Measurements from ENCODE around the gene GPR35. TPM values are rescaled to one million over a fixed set of nuclear protein-coding genes. Genes with fewer than 3 reads are reported as not detected.
"Not testable (repeated sequence)": the region's sequence is repeated elsewhere in the genome, so short reads cannot be mapped to it uniquely, and the experiment has no call there.

GPR35 gene
- polyA plus RNA-seq, 3 donors from 2014 or later, result 0.89 to 1.6 TPM; not detected in 1

DNA sequence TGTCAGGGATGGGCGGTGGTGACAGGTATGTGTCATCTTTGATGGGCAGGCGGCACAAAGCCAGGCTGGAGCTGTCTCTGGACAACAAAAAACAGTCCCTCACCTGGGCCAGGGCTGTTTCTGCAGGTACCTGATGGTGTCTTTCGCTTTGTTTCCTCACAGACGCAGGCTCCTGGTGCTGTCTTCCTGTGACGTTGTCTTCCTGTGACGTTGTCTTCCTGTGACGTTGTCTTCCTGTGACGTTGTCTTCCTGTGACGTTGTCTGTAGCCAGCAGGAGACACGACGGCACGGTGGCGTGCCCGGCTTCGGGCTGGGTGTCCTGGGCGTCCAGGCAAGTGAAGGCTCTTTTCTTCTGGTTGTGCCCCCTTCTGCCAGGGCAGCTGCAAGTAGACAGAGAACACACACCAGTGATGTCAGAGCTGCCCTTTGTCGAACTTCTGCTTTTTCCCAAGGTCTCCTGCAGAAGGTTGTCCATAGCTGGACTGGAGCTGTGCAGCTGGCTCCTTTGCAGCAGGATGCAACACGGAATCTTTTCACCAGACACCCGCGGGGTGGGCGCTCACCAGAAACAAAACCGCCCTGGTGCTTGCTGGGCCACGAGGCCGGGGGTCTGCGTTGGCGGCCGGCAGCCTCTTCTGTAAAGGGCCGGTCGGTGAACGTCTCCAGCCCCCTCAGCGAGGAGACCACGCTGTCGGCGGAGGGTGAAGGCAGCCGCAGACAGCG is 21.1 kb downstream of the GPR35 start:
- Mint-ChIP-seq H3K4me3 (peak overlapping the region in 3 of 5 donors; percentile 52 to 66 (median 52)), H3K9me3 (no peaks in the 10 kb centered on the region), H3K4me1 (peaks cover 0 to 5% of the 10 kb centered on the region in 2 donors), H3K27me3 (ENCODE audit: low read depth in 3 of 3) (peaks cover 2 to 4% (median 3%) of the 10 kb centered on the region in 3 donors), H3K36me3 (no peaks in the 10 kb centered on the region), H3K27ac (peak overlapping the region; percentile 7 to 89 (median 82))
- peak; percentile 49 to 67 (median 57) for DNase-seq

- Mint-ChIP-seq H3K9me3 (no peaks in the 10 kb centered on the region), H3K27me3 (ENCODE audit: low read depth in 3 of 3) (peaks cover 2 to 3% (median 3%) of the 10 kb centered on the region in 3 donors), H3K27ac (peak overlapping the region in 1 of 6 donors; percentile 53), H3K36me3 (no peaks in the 10 kb centered on the region), H3K4me3 (peak overlapping the region in 1 of 5 donors; percentile 52), H3K4me1 (peaks cover 0 to 5% of the 10 kb centered on the region in 2 donors)
- DNase-seq, result no peak
Measured at GRCh38 chr2:240646900-240647502, 21.7 kb downstream of the GPR35 start.

GRCh38 chr2:240647503-240648154 is 22.3 kb downstream of the GPR35 start:
- Mint-ChIP-seq H3K27ac (peak overlapping the region in 3 of 6 donors; percentile 28 to 53 (median 43)), H3K36me3 (peaks cover 0 to 4% (median 0%) of the 10 kb centered on the region in 3 donors), H3K27me3 (ENCODE audit: low read depth in 3 of 3) (peaks cover 2 to 3% (median 3%) of the 10 kb centered on the region in 3 donors), H3K4me3 (no peak overlapping the region), H3K4me1 (peaks cover 0 to 5% of the 10 kb centered on the region in 2 donors), H3K9me3 (no peaks in the 10 kb centered on the region)
- DNase-seq, result no peak

- Mint-ChIP-seq H3K4me3 (no peak overlapping the region), H3K27me3 (ENCODE audit: low read depth in 3 of 3) (peaks cover 2 to 3% (median 3%) of the 10 kb centered on the region in 3 donors), H3K9me3 (no peaks in the 10 kb centered on the region), H3K27ac (peak overlapping the region in 1 of 6 donors; percentile 16), H3K36me3 (peaks cover 0 to 4% (median 0%) of the 10 kb centered on the region in 3 donors), H3K4me1 (peaks cover 0 to 5% of the 10 kb centered on the region in 2 donors)
- no peak for DNase-seq
Measured at GRCh38 chr2:240648155-240648649, 22.9 kb downstream of the GPR35 start.

DNA sequence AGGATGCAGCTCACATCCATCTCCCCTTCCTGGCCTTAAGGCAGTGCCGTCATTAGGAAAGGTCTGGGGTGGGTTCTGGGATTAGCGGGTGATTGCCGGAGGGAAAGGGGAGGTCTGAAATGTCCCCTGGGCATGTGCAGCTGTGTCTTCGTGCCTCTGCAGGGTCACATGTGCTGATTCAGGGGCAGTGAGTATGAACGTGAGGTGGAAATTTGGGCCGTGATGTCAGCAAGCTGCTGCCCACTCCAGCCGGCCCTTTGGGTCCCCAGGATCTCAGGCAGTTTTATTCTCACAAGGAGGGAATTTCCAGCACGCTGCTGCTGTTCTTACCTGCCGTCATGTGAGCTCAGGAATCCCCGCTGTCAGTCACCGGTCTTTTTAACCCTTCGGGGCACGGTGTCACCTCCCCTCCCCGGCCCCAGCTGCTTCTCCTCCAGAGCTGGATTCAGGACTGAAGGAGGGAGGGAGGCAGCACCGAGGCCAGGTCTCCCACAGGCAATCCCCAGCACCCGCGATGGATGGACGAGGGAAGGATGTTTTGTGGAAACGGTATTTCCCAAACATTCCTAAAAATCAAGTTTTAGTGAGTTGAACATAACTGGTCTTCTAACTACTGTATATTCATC is 23.5 kb downstream of the GPR35 start:
- Mint-ChIP-seq H3K27ac (peak overlapping the region in 1 of 6 donors; percentile 16), H3K4me3 (no peak overlapping the region), H3K27me3 (ENCODE audit: low read depth in 3 of 3) (peaks cover 2 to 4% (median 3%) of the 10 kb centered on the region in 3 donors), H3K9me3 (peaks cover 0 to 2% (median 0%) of the 10 kb centered on the region in 6 donors), H3K36me3 (peaks cover 0 to 4% (median 0%) of the 10 kb centered on the region in 3 donors), H3K4me1 (peaks cover 0 to 5% of the 10 kb centered on the region in 2 donors)
- DNase-seq, result no peak

- Mint-ChIP-seq H3K4me1 (peaks cover 0 to 5% of the 10 kb centered on the region in 2 donors), H3K27ac (peak overlapping the region in 1 of 6 donors; percentile 41), H3K9me3 (peaks cover 0 to 2% (median 0%) of the 10 kb centered on the region in 6 donors), H3K27me3 (ENCODE audit: low read depth in 3 of 3) (peaks cover 2 to 5% (median 3%) of the 10 kb centered on the region in 3 donors), H3K4me3 (no peak overlapping the region), H3K36me3 (peaks cover 0 to 4% (median 0%) of the 10 kb centered on the region in 3 donors)
- DNase-seq, result no peak
Measured at GRCh38 chr2:240649331-240649730, 24.1 kb downstream of the GPR35 start.

DNA sequence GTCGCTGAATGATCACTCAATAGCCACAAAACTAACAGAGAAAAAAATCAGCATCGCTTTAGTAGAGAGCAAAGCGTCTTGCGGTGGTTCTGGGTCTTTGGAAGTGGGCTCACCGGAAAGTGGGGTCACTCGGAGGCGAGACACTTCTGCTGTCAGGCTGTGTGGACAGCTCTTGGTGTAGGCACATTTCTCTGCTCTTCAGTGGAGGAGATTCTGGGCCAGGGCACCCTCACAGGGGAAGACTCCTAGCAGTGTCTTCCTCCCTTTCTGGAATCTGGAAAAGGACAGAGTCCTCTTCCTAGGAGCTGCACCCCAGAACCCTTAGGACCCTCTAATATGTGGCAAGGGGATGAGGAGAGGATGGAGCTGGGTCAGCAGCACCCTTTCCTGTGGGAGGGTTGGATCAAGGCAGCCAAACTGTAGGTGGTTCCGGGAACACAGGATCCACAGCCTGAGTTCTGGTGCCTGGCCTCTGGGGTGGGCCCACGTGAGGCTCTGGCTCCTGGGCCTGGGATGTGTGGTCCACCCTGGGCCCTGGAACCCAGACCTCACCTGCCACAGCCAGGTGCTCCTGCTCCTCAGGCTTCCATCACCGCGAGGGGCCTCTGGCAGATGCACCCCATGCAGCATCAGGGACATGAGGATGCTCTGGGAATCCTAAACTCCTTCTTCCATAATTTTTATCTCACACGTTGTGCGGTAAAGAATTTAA is 25.1 kb downstream of the GPR35 start:
- DNase-seq, result no peak
- H3K4me3 Mint-ChIP-seq, result no peak overlapping the region
- H3K36me3 Mint-ChIP-seq, result peaks cover 0 to 4% (median 0%) of the 10 kb centered on the region in 3 donors
- H3K9me3 Mint-ChIP-seq, result peaks cover 0 to 2% (median 0%) of the 10 kb centered on the region in 6 donors
- H3K4me1 Mint-ChIP-seq, result peaks cover 10 to 14% of the 10 kb centered on the region in 2 donors
- no peak overlapping the region for H3K27ac Mint-ChIP-seq
- peaks cover 2 to 12% (median 7%) of the 10 kb centered on the region in 3 donors for H3K27me3 Mint-ChIP-seq (ENCODE audit: low read depth in 3 of 3)

DNA sequence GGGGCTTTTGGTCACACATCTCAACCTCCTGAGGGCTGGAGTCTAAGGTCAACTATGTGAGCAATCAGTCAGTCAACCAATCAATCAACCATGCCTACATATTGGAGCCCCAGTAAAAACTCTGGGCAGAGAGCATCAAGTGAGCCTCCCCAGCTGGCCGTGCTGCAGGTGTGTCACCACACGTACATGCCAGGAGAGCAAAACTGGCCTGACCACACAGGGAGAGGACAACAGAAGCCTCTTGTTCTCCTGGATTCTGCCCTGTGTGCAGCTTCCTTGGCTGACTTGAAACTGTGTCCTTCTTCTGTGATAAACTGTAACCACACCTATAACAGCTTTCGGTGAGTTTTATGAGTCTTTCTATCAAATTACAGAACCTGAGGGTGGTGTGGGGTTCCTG is 25.9 kb downstream of the GPR35 start:
- Mint-ChIP-seq H3K36me3 (peaks cover 0 to 4% (median 0%) of the 10 kb centered on the region in 3 donors), H3K27ac (no peak overlapping the region), H3K4me1 (peaks cover 18 to 19% of the 10 kb centered on the region in 2 donors), H3K27me3 (ENCODE audit: low read depth in 3 of 3) (peaks cover 2 to 14% (median 7%) of the 10 kb centered on the region in 3 donors), H3K4me3 (no peak overlapping the region), H3K9me3 (peaks cover 0 to 2% (median 0%) of the 10 kb centered on the region in 6 donors)
- no peak for DNase-seq

DNA sequence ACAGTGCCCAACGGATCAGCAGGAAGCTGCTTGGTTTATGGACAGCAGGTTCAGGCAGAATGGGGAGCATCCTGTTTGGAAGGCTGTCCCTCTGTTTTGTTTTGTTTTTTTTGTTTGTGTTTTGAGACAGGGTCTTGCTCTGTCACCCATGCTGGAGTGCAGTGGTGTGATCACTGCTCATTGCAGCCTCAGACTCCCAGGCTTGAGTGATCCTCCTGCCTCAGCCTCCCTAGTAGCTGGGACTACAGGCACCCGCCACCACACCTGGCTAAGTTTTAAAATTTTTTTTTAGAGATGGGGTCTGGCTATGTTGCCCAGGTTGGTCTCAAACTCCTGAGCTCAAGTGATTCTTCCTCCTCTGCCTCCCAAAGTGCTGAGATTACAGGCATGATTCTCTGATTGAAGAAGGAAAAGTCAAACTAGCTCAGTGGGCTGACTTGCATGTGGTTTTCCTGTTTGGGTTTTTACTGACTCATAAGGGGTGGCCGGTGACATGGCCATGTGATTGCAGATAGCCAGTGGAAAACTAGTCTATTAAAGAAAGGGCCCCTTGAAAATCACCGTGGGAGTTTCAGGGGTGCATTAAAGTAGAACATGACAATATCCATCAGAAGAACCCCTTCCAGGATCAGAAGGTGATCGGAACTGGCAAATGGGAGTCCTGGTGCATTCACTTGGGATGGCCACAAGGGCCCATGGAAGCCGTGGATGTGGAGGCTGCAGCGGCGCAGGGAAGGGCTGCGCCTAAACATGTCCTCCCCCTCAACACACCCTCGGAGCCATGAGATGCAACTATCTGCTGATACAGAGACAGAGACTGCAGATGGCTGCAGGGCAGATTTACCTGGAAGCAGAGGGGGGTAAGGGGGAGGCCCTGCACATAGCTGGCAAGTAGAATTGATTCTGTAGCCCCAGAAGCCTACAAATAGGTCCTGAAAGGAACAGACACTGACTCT is 30.9 kb downstream of the GPR35 start:
- peaks cover 0 to 4% (median 0%) of the 10 kb centered on the region in 3 donors for H3K36me3 Mint-ChIP-seq
- peaks cover 0 to 2% (median 0%) of the 10 kb centered on the region in 6 donors for H3K9me3 Mint-ChIP-seq
- peak; percentile 56 to 66 (median 58) for DNase-seq
- H3K27me3 Mint-ChIP-seq (ENCODE audit: low read depth in 3 of 3), result peaks cover 0 to 15% (median 3%) of the 10 kb centered on the region in 3 donors
- peaks cover 23 to 24% of the 10 kb centered on the region in 2 donors for H3K4me1 Mint-ChIP-seq
- H3K27ac Mint-ChIP-seq, result peak overlapping the region in 4 of 6 donors; percentile 4 to 46 (median 28)
- peak overlapping the region; percentile 27 to 63 (median 55) for H3K4me3 Mint-ChIP-seq

- H3K9me3 Mint-ChIP-seq, H3K27ac Mint-ChIP-seq, DNase-seq, H3K4me3 Mint-ChIP-seq, H3K36me3 Mint-ChIP-seq: not testable (repeated sequence)
- Mint-ChIP-seq H3K4me1 (peaks cover 18 to 19% of the 10 kb centered on the region in 2 donors), H3K27me3 (ENCODE audit: low read depth in 3 of 3) (peaks cover 4 to 12% (median 8%) of the 10 kb centered on the region in 3 donors)
Measured at GRCh38 chr2:240659883-240660282, 34.6 kb downstream of the GPR35 start.

DNA sequence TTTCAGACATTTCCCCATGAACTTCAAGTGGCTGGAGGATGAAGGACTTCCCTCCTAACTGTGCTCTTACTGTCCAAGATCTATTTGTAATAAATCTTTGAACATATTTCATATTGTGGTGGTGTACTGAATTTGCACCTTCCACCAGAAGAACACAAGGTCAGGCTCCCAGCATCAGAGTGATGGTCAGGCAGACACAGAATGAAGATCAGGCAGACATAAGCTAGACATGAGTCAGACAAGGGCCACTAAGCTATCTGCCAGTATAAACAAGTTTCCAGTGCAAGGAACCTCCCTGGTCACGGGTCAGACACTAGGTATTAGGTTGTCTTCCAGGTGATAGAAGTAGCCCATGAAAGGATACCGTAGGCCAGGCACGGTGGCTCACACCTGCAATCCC is 37.4 kb downstream of the GPR35 start:
- Mint-ChIP-seq H3K27me3 (ENCODE audit: low read depth in 3 of 3) (peaks cover 8 to 16% (median 12%) of the 10 kb centered on the region in 3 donors), H3K36me3 (peaks cover 4 to 8% (median 4%) of the 10 kb centered on the region in 3 donors), H3K4me3 (no peak overlapping the region), H3K4me1 (no peaks in the 10 kb centered on the region), H3K27ac (no peak overlapping the region), H3K9me3 (peaks cover 6 to 13% (median 9%) of the 10 kb centered on the region in 6 donors)
- no peak for DNase-seq

Data from immature natural killer cell (primary cell).